Measurements from ENCODE around the gene PALMD. TPM values are rescaled to one million over a fixed set of nuclear protein-coding genes. Genes with fewer than 3 reads are reported as not detected.

PALMD gene
- total RNA-seq, 1 experiment from 2014 or later, result 19.2 TPM

GRCh38 chr1:99614728-99615127 is 31.2 kb upstream of the PALMD start:
- no TSS peak for BruUV-seq (replicated peaks)
- Mint-ChIP-seq H3K27me3 (ENCODE audit: unreplicated experiment) (no peaks in the 10 kb centered on the region), H3K9me3 (ENCODE audit: low read depth, unreplicated experiment) (no peaks in the 10 kb centered on the region), H3K4me3 (ENCODE audit: low read depth, unreplicated experiment) (no peak overlapping the region), H3K27ac (ENCODE audit: unreplicated experiment) (no peak overlapping the region), H3K4me1 (ENCODE audit: low read depth, unreplicated experiment) (peaks cover 19% of the 10 kb centered on the region), H3K36me3 (ENCODE audit: insufficient read depth, unreplicated experiment) (no peaks in the 10 kb centered on the region)
- intact Hi-C loops (cut with micrococcal nuclease; ENCODE audit: unreplicated experiment), result loop anchor here (2.0 kb wide), 1 partner anchor 26 kb away; no protein-coding TSS in a partner anchor
- CTCF ChIA-PET, result no interaction called here
- no peak for DNase-seq
- TF ChIP-seq, protein P1, sequence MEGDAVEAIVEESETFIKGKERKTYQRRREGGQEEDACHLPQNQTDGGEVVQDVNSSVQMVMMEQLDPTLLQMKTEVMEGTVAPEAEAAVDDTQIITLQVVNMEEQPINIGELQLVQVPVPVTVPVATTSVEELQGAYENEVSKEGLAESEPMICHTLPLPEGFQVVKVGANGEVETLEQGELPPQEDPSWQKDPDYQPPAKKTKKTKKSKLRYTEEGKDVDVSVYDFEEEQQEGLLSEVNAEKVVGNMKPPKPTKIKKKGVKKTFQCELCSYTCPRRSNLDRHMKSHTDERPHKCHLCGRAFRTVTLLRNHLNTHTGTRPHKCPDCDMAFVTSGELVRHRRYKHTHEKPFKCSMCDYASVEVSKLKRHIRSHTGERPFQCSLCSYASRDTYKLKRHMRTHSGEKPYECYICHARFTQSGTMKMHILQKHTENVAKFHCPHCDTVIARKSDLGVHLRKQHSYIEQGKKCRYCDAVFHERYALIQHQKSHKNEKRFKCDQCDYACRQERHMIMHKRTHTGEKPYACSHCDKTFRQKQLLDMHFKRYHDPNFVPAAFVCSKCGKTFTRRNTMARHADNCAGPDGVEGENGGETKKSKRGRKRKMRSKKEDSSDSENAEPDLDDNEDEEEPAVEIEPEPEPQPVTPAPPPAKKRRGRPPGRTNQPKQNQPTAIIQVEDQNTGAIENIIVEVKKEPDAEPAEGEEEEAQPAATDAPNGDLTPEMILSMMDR (IDR thresholded peaks at IDR 0.05; ENCODE audit: unreplicated experiment), result no peak

DNA sequence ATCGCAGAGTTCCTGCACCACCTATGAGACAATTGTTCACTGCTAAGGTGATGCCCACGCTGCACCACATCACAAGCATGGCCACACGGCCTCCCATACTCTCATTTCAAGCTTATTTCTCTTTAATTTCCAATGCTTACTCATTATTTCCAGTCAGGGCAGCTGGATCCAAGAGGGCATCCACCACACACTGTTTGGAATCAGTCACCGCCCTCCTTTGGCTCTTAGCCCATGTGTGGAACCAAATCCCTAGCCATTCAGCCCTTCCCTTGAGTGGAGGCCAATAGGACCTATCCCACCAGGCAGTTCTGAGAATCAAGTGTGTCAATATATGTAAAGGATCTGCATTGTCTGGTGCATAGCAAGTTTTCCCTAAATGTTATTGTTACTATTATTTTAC is 26.3 kb upstream of the PALMD start:
- no TSS peak for BruUV-seq (replicated peaks)
- Mint-ChIP-seq H3K27me3 (ENCODE audit: unreplicated experiment) (no peaks in the 10 kb centered on the region), H3K9me3 (ENCODE audit: low read depth, unreplicated experiment) (no peaks in the 10 kb centered on the region), H3K27ac (ENCODE audit: unreplicated experiment) (no peak overlapping the region), H3K36me3 (ENCODE audit: insufficient read depth, unreplicated experiment) (no peaks in the 10 kb centered on the region), H3K4me1 (ENCODE audit: low read depth, unreplicated experiment) (peaks cover 13% of the 10 kb centered on the region), H3K4me3 (ENCODE audit: low read depth, unreplicated experiment) (no peak overlapping the region)
- no peak for DNase-seq
- CTCF ChIA-PET, result no interaction called here
- intact Hi-C loops (cut with micrococcal nuclease; ENCODE audit: unreplicated experiment), result no loop called here
- TF ChIP-seq, protein P1 (IDR thresholded peaks at IDR 0.05; ENCODE audit: unreplicated experiment), result no peak

GRCh38 chr1:99621340-99621901 is 24.5 kb upstream of the PALMD start:
- CTCF ChIA-PET, result no interaction called here
- Mint-ChIP-seq H3K4me3 (ENCODE audit: low read depth, unreplicated experiment) (no peak overlapping the region), H3K9me3 (ENCODE audit: low read depth, unreplicated experiment) (no peaks in the 10 kb centered on the region), H3K27me3 (ENCODE audit: unreplicated experiment) (no peaks in the 10 kb centered on the region), H3K27ac (ENCODE audit: unreplicated experiment) (no peak overlapping the region), H3K36me3 (ENCODE audit: insufficient read depth, unreplicated experiment) (no peaks in the 10 kb centered on the region), H3K4me1 (ENCODE audit: low read depth, unreplicated experiment) (no peaks in the 10 kb centered on the region)
- intact Hi-C loops (cut with micrococcal nuclease; ENCODE audit: unreplicated experiment), result no loop called here
- DNase-seq, result no peak
- BruUV-seq (replicated peaks), result no TSS peak
- TF ChIP-seq, protein P1 (IDR thresholded peaks at IDR 0.05; ENCODE audit: unreplicated experiment), result no peak

GRCh38 chr1:99622702-99623347 is 23.1 kb upstream of the PALMD start:
- no peak overlapping the region for H3K27ac Mint-ChIP-seq (ENCODE audit: unreplicated experiment)
- no peak overlapping the region for H3K4me3 Mint-ChIP-seq (ENCODE audit: low read depth, unreplicated experiment)
- TF ChIP-seq, protein P1 (IDR thresholded peaks at IDR 0.05; ENCODE audit: unreplicated experiment), result no peak
- H3K36me3 Mint-ChIP-seq (ENCODE audit: insufficient read depth, unreplicated experiment), result no peaks in the 10 kb centered on the region
- no peaks in the 10 kb centered on the region for H3K27me3 Mint-ChIP-seq (ENCODE audit: unreplicated experiment)
- no peaks in the 10 kb centered on the region for H3K4me1 Mint-ChIP-seq (ENCODE audit: low read depth, unreplicated experiment)
- BruUV-seq (replicated peaks), result no TSS peak
- intact Hi-C loops (cut with micrococcal nuclease; ENCODE audit: unreplicated experiment), result no loop called here
- H3K9me3 Mint-ChIP-seq (ENCODE audit: low read depth, unreplicated experiment), result no peaks in the 10 kb centered on the region
- CTCF ChIA-PET, result no interaction called here
- DNase-seq, result no peak
